MCF 10A (cell line): ENCODE measurements around the gene SLC35E1. TPM values are rescaled to one million over a fixed set of nuclear protein-coding genes. Genes with fewer than 3 reads are reported as not detected.

Experiments used
- BruUV-seq: library from RNA; stranded (reverse); fragments of 400-500 nt; replicated peaks from 2 replicates; lab custom pipeline; 2021; lab: Mats Ljungman, UMichigan
- CTCF ChIA-PET: fragments of 300-600 bp; sonication (Branson Sonifier 250); formaldehyde crosslinking; extraction: SDS; loops from one replicate; lab custom pipeline; 2021; ENCODE audit warnings: antibody characterized with exemption, inconsistent platforms; lab: Yijun Ruan, JAX
- POLR2A ChIA-PET: fragments of 300-600, 350-650 bp; sonication (Branson Sonifier 250); formaldehyde crosslinking; extraction: SDS; loops from one replicate; lab custom pipeline; 2020; ENCODE audit warnings: antibody characterized with exemption, inconsistent platforms; lab: Yijun Ruan, JAX
- DNase-seq: peaks from one replicate; pipeline ENCODE4 v3.0.0-alpha.2; 2018; ENCODE audit not compliant: unreplicated experiment
- H3K27ac Mint-ChIP-seq: one replicate; pipeline ENCODE4 v1.8.0; 2022; ENCODE audit warnings: mild to moderate bottlenecking, low read depth, mixed read lengths; ENCODE audit not compliant: unreplicated experiment
- H3K27me3 Mint-ChIP-seq: one replicate; pipeline ENCODE4 v1.8.0; 2022; ENCODE audit warnings: mixed read lengths; ENCODE audit not compliant: insufficient read depth, unreplicated experiment
- H3K36me3 Mint-ChIP-seq: one replicate; pipeline ENCODE4 v1.8.0; 2022; ENCODE audit warnings: mild to moderate bottlenecking, moderate library complexity, mixed read lengths; ENCODE audit not compliant: insufficient read depth, unreplicated experiment
- H3K4me1 Mint-ChIP-seq: one replicate; pipeline ENCODE4 v1.8.0; 2022; ENCODE audit warnings: mixed read lengths; ENCODE audit not compliant: insufficient read depth, unreplicated experiment
- H3K4me3 Mint-ChIP-seq: one replicate; pipeline ENCODE4 v1.8.0; 2022; ENCODE audit warnings: mild to moderate bottlenecking, moderate library complexity, mixed read lengths; ENCODE audit not compliant: unreplicated experiment
- H3K9me3 Mint-ChIP-seq: one replicate; pipeline ENCODE4 v1.8.0; 2022; ENCODE audit warnings: mixed read lengths; ENCODE audit not compliant: unreplicated experiment
- intact Hi-C: fragments of 100-400 bp; cut with micrococcal nuclease; formaldehyde crosslinking; loops from 2 replicates; pipeline ENCODE4 v1.14.1; 2022
- total RNA-seq: library from RNA; stranded (reverse); gene quantifications from 2 replicates; pipeline ENCODE4 v1.2.3, GENCODE V29; 2022
- TF ChIP-seq, protein P1 (sequence below): fragments of 200-600 bp; IDR thresholded peaks from one replicate; pipeline ENCODE4 v1.8.0; 2022; ENCODE audit warnings: antibody characterized with exemption, mild to moderate bottlenecking; ENCODE audit not compliant: unreplicated experiment

The SLC35E1 gene
- total RNA-seq, 1 experiment from 2014 or later = 62.6 TPM

- no TSS peak for BruUV-seq
- Mint-ChIP-seq H3K36me3 (peaks cover 84% of the 10 kb centered on the region), H3K9me3 (no peaks in the 10 kb centered on the region), H3K4me1 (peaks cover 4% of the 10 kb centered on the region), H3K27me3 (no peaks in the 10 kb centered on the region), H3K4me3 (no peak overlapping the region), H3K27ac (no peak overlapping the region)
- TF ChIP-seq, protein P1, sequence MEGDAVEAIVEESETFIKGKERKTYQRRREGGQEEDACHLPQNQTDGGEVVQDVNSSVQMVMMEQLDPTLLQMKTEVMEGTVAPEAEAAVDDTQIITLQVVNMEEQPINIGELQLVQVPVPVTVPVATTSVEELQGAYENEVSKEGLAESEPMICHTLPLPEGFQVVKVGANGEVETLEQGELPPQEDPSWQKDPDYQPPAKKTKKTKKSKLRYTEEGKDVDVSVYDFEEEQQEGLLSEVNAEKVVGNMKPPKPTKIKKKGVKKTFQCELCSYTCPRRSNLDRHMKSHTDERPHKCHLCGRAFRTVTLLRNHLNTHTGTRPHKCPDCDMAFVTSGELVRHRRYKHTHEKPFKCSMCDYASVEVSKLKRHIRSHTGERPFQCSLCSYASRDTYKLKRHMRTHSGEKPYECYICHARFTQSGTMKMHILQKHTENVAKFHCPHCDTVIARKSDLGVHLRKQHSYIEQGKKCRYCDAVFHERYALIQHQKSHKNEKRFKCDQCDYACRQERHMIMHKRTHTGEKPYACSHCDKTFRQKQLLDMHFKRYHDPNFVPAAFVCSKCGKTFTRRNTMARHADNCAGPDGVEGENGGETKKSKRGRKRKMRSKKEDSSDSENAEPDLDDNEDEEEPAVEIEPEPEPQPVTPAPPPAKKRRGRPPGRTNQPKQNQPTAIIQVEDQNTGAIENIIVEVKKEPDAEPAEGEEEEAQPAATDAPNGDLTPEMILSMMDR = no peak
- POLR2A ChIA-PET = no interaction called here
- no peak for DNase-seq
- CTCF ChIA-PET = no interaction called here
- intact Hi-C loops = no loop called here
Observed at GRCh38 chr19:16536130-16536529, 36.1 kb downstream of the SLC35E1 start.

GRCh38 chr19:16535381-16535780 lies 36.8 kb downstream of the SLC35E1 start:
- ChIA-PET CTCF (no interaction called here), POLR2A (no interaction called here)
- peaks cover 4% of the 10 kb centered on the region for H3K4me1 Mint-ChIP-seq
- peaks cover 83% of the 10 kb centered on the region for H3K36me3 Mint-ChIP-seq
- no peaks in the 10 kb centered on the region for H3K9me3 Mint-ChIP-seq
- H3K27me3 Mint-ChIP-seq = no peaks in the 10 kb centered on the region
- TF ChIP-seq, protein P1 = no peak
- no peak overlapping the region for H3K4me3 Mint-ChIP-seq
- no peak overlapping the region for H3K27ac Mint-ChIP-seq
- no peak for DNase-seq
- no TSS peak for BruUV-seq
- intact Hi-C loops = no loop called here

- no peak overlapping the region for H3K4me3 Mint-ChIP-seq
- H3K27me3 Mint-ChIP-seq = no peaks in the 10 kb centered on the region
- ChIA-PET POLR2A (interaction anchor here (0.8 to 1.7 kb wide), 2 partner anchors 9 kb away, joined by 3 to 5 read pairs; partner anchors contain the start of gene CHERP), CTCF (no interaction called here)
- no peak overlapping the region for H3K27ac Mint-ChIP-seq
- TF ChIP-seq, protein P1 = no peak
- peaks cover 88% of the 10 kb centered on the region for H3K36me3 Mint-ChIP-seq
- intact Hi-C loops = no loop called here
- H3K9me3 Mint-ChIP-seq = no peaks in the 10 kb centered on the region
- DNase-seq = no peak
- no peaks in the 10 kb centered on the region for H3K4me1 Mint-ChIP-seq
- no TSS peak for BruUV-seq
Observed at GRCh38 chr19:16532440-16533234, 39.6 kb downstream of the SLC35E1 start.

- intact Hi-C loops = no loop called here
- H3K4me3 Mint-ChIP-seq = no peak overlapping the region
- DNase-seq = no peak
- no peaks in the 10 kb centered on the region for H3K4me1 Mint-ChIP-seq
- ChIA-PET CTCF (no interaction called here), POLR2A (interaction anchor here (1.7 kb wide), 1 partner anchor 10 kb away, joined by 5 read pairs; the partner anchor contains the start of gene CHERP)
- TF ChIP-seq, protein P1 = no peak
- no peaks in the 10 kb centered on the region for H3K27me3 Mint-ChIP-seq
- no peaks in the 10 kb centered on the region for H3K9me3 Mint-ChIP-seq
- no TSS peak for BruUV-seq
- H3K27ac Mint-ChIP-seq = no peak overlapping the region
- H3K36me3 Mint-ChIP-seq = peaks cover 88% of the 10 kb centered on the region
Observed at GRCh38 chr19:16531380-16531669, 40.9 kb downstream of the SLC35E1 start.
